BE2C (cell line): ENCODE measurements around the gene SCN4A.

ENCODE experiments used
- DNase-seq: peaks from one replicate; pipeline ENCODE4 v3.0.0-alpha.2; 2020
- H3K27me3 ChIP-seq: fragments of 250-450 bp; sonication (Bioruptor Pico); 2 replicates; pipeline ENCODE4 v1.5.1; 2020; ENCODE audit warnings: mild to moderate bottlenecking
- H3K36me3 ChIP-seq: fragments of 250-450 bp; sonication (Bioruptor Pico); 2 replicates; pipeline ENCODE4 v1.5.1; 2020; ENCODE audit warnings: mild to moderate bottlenecking
- H3K4me1 ChIP-seq: fragments of 250-450 bp; sonication (Bioruptor Pico); 2 replicates; pipeline ENCODE4 v1.5.1; 2020
- H3K4me3 ChIP-seq: 2 replicates; pipeline ENCODE4 v1.5.1; 2011; ENCODE audit warnings: low read depth, low read length
- H3K9me3 ChIP-seq: fragments of 250-450 bp; sonication (Bioruptor Pico); 2 replicates; pipeline ENCODE4 v1.5.1; 2020
- TF ChIP-seq, protein P1 (sequence below): IDR thresholded peaks from 2 replicates; pipeline ENCODE4 v1.5.1; 2012; ENCODE audit warnings: mild to moderate bottlenecking, low read depth, low read length

The SCN4A gene

DNA sequence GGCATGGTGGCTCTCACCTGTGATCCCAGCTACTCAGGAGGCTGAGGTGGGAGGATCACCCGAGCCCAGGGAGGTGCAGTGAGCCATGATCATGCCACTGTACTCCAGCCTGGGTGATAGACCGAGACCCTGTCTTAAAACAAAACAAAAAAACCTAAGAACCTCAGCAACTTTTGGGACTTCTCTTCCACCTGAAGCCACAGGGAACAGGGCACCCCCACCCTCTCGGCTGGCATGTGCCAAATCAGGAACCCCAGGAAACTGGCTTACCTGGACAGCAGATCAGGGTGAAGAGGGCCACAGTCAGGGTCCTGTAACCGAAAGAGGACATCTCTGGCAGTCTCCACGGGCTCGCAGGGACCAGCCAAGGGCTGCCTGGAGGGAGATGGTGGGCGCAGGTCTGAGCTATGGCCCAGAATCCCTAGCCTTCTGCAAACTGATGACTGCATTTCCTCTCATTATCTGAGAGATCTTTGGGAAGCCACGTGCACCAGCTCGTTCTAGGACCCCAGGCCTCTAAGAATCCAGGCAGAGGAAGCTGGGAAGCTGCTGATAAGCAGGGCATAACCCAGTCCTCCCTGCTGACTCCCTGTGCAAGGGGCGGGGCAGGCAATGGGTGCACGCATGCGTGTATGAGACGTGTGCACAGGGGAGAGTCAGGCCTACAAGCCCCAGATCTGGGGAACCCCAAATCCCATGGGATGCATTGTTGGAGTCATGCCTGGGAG is 33.8 kb upstream of the SCN4A start:
- peaks cover 9% of the 10 kb centered on the region for H3K4me1 ChIP-seq
- TF ChIP-seq, protein P1, sequence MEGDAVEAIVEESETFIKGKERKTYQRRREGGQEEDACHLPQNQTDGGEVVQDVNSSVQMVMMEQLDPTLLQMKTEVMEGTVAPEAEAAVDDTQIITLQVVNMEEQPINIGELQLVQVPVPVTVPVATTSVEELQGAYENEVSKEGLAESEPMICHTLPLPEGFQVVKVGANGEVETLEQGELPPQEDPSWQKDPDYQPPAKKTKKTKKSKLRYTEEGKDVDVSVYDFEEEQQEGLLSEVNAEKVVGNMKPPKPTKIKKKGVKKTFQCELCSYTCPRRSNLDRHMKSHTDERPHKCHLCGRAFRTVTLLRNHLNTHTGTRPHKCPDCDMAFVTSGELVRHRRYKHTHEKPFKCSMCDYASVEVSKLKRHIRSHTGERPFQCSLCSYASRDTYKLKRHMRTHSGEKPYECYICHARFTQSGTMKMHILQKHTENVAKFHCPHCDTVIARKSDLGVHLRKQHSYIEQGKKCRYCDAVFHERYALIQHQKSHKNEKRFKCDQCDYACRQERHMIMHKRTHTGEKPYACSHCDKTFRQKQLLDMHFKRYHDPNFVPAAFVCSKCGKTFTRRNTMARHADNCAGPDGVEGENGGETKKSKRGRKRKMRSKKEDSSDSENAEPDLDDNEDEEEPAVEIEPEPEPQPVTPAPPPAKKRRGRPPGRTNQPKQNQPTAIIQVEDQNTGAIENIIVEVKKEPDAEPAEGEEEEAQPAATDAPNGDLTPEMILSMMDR: no peak
- peak; percentile 90 for DNase-seq
- peaks cover 12% of the 10 kb centered on the region for H3K36me3 ChIP-seq
- H3K9me3 ChIP-seq: no peaks in the 10 kb centered on the region
- H3K4me3 ChIP-seq: peak overlapping the region; percentile 63
- no peaks in the 10 kb centered on the region for H3K27me3 ChIP-seq

DNA sequence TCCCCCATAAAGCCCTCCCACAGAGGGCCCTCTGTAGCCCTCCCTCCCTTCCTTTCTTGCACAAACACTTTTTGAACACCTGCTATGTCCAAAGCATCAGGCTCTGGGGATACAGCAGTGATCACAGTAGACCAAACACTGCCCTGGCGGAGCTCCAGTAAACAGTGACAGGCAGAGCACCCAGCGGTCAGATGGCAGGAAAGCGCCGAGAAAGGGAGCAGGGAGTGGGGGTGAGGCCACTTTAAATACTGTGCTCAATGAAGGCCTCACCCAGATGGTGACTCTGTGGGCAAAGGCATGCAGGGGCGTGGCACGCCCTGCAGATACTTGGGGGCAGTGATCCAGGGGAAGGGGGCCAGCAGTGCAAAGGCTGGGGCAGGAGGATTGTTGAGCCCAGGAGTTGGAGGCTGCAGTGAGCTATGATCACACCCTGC is 33.0 kb upstream of the SCN4A start:
- H3K36me3 ChIP-seq: peaks cover 12% of the 10 kb centered on the region
- H3K9me3 ChIP-seq: no peaks in the 10 kb centered on the region
- DNase-seq: peak; percentile 69
- peaks cover 9% of the 10 kb centered on the region for H3K4me1 ChIP-seq
- TF ChIP-seq, protein P1: no peak
- peak overlapping the region; percentile 63 for H3K4me3 ChIP-seq
- H3K27me3 ChIP-seq: no peaks in the 10 kb centered on the region

DNA sequence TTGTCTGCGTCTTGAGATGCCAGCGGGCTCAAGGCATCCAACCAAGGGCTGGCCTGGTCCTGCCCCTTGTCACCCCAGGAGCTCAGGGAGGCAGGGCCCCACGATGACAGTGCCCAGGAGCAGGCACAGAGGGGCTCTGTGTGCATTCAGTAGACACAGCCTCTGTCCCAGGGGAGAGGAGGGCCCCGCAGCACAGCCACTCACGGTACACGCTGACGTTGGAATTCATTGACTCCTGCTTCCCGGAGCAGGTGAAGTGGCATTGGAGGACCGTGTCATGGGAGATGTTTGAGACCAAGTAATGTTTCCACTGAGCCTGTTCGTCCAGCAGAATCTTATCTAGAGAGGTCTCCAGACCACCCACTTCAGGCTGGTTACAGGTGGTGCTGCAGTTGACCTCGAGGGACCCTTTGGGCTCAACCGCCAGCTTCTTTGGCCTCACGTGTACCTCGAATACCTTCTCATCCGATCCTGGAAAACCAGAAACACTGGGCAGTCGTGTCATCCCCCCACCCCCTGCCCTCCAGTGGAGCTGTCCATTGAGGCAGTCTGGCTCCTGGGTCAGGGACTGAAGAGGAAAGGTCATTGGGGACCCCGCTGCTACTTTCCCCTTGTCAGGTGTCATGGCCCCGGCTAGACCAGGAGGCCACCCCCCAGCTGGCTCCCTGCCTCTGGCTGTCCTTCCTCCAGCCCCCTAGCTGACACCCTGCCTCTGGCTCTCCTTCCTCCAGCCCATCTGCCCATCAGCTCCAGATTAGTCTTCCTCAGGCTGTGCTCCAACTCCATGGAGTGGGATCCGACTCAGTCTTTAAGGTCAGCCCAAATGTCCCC is 32.4 kb upstream of the SCN4A start:
- H3K4me1 ChIP-seq: peaks cover 9% of the 10 kb centered on the region
- TF ChIP-seq, protein P1: no peak
- DNase-seq: no peak
- H3K9me3 ChIP-seq: no peaks in the 10 kb centered on the region
- H3K27me3 ChIP-seq: no peaks in the 10 kb centered on the region
- H3K4me3 ChIP-seq: peak overlapping the region; percentile 63
- H3K36me3 ChIP-seq: peaks cover 12% of the 10 kb centered on the region

DNA sequence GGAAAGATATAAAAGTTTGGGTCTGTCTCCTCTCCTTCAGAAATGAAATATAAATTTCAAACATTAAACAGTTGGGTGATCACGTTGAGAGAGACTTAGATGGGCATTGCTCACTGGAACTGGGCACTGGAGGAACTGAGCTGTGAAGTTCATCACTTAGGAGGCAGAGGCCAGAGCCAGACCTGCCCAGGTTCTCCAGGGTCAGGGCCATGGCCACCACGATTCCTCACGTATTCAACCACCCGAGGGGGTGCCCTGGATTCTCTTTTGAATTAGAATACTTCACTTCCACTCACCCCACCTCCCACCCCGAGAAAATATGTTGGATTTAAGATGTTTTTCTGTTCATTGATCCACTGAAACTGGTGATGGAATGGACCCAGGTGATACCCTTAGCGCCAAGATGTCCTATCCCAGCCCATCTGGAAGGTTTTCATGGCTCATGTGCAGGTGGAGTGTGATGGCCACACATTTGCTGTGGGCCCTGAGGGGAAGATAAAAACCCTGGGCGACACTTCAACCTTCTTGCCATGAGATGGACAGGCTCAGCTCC is 31.6 kb upstream of the SCN4A start:
- Histone ChIP-seq H3K36me3 (peaks cover 12% of the 10 kb centered on the region), H3K9me3 (no peaks in the 10 kb centered on the region), H3K4me1 (peaks cover 9% of the 10 kb centered on the region), H3K27me3 (no peaks in the 10 kb centered on the region), H3K4me3 (no peak overlapping the region)
- DNase-seq: no peak
- TF ChIP-seq, protein P1: no peak

DNA sequence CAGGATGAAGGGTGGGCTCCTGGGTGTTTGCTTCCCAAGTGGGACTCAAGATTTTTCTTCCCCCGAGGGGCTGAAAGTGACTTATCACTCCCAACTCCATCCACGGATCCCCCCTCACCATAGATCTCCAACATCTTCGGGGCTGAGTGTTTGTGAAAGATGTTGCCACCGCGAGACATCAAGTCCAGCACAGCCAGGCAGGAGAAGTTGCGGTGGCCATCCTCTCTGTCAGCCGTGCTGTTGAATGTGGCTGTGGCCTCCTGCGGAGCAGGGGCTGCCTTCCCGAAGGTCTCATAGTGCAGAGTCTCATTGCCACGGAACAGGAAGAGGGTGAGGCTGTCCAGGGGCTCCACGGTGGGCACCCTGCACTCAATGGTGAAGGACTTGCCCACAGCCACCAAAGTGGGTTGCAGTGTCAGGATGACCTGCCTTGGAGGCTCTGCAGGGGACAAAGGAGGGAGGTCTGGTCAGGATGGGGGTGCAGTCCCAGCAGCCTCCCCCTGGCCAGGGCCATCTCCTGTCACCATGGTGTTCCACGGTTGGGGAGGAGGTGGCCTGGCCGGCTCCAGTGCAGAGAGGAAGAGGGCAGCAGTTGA is 30.9 kb upstream of the SCN4A start:
- TF ChIP-seq, protein P1: no peak
- Histone ChIP-seq H3K36me3 (peaks cover 12% of the 10 kb centered on the region), H3K9me3 (no peaks in the 10 kb centered on the region), H3K4me3 (no peak overlapping the region), H3K27me3 (no peaks in the 10 kb centered on the region), H3K4me1 (peaks cover 9% of the 10 kb centered on the region)
- no peak for DNase-seq
